ENCODE data around the gene CDKL5. TPM values are rescaled to one million over a fixed set of nuclear protein-coding genes. Genes with fewer than 3 reads are reported as not detected.

Gene CDKL5
- total and polyA plus RNA-seq, 2 experiments from 2014 or later = 7.5 to 13.7 TPM

- no peak for TF ChIP-seq REST (IDR thresholded peaks at IDR 0.05; ENCODE audit: unreplicated experiment)
- TF ChIP-seq NANOG (IDR thresholded peaks at IDR 0.05; ENCODE audit: borderline replicate concordance) = no peak
- no peak for TF ChIP-seq JUNB (IDR thresholded peaks at IDR 0.05; ENCODE audit: unreplicated experiment)
- no peak for TF ChIP-seq CTCF (conservative IDR thresholded peaks at IDR 0.05; ENCODE audit: low read depth in 2 of 2)
- no peak for TF ChIP-seq CREB1 (CRISPR knock-in tag; IDR thresholded peaks at IDR 0.05; ENCODE audit: low read depth)
These were observed 256.6 kb downstream of the CDKL5 start (continued) for GRCh38 chrX:18681996-18682395.

- Mint-ChIP-seq H3K36me3 (ENCODE audit: low read depth) (no peaks in the 10 kb centered on the region), H3K27me3 (ENCODE audit: insufficient read depth, low read depth, poor library complexity) (peaks cover 3% of the 10 kb centered on the region), H3K4me1 (peaks cover 4% of the 10 kb centered on the region; the same call in 2 of the 3 replicates), H3K4me3 (no peak overlapping the region), H3K27ac (no peak overlapping the region), H3K9me3 (no peaks in the 10 kb centered on the region)
- H3K36me3 ChIP-seq (ENCODE audit: insufficient read depth) = no peaks in the 10 kb centered on the region
- H3F3A ChIP-seq (replicated peaks; ENCODE audit: low read depth) = no peaks in the 10 kb centered on the region
- H3K4me1 ChIP-seq (ENCODE audit: insufficient read depth) = no peaks in the 10 kb centered on the region
- no peaks in the 10 kb centered on the region for H3K79me2 ChIP-seq (replicated peaks; ENCODE audit: insufficient read depth)
- H4K20me1 ChIP-seq (replicated peaks; ENCODE audit: insufficient read depth) = no peaks in the 10 kb centered on the region
- ATAC-seq = no peak
- no peak overlapping the region for H3K4me2 ChIP-seq
- H3K4me3 ChIP-seq = no peak overlapping the region
- no peak overlapping the region for H2AFZ ChIP-seq
- no peak for DNase-seq (ENCODE audit: low spot score)
- H3K27me3 ChIP-seq (ENCODE audit: insufficient read depth) = no peaks in the 10 kb centered on the region
- H3K27ac ChIP-seq (ENCODE audit: low read depth) = no peak overlapping the region
- TF ChIP-seq EZH2 (IDR thresholded peaks at IDR 0.05; ENCODE audit: low read depth, unreplicated experiment) (no peak), STAT1 (IDR thresholded peaks at IDR 0.05; ENCODE audit: unreplicated experiment) (no peak), JUNB (IDR thresholded peaks at IDR 0.05; ENCODE audit: unreplicated experiment) (no peak), CREB1 (CRISPR knock-in tag; IDR thresholded peaks at IDR 0.05; ENCODE audit: low read depth) (no peak), ZNF331 (CRISPR knock-in tag; IDR thresholded peaks at IDR 0.05; ENCODE audit: low read depth) (no peak), REST (IDR thresholded peaks at IDR 0.05; ENCODE audit: unreplicated experiment) (no peak), ETS1 (IDR thresholded peaks at IDR 0.05) (no peak)
- H3K9me2 ChIP-seq (ENCODE audit: insufficient read depth) = no peaks in the 10 kb centered on the region
These were observed 257.6 kb downstream of the CDKL5 start for GRCh38 chrX:18682979-18683387.

Measured in GM23338 (cell line).